Muscle of leg (tissue), 10 donors: Measurements from ENCODE around the gene TMEM138. TPM values are rescaled to one million over a fixed set of nuclear protein-coding genes. Genes with fewer than 3 reads are reported as not detected.

Experiments
- DNase-seq: peaks from one replicate; pipeline ENCODE4 v3.0.0; 2013
- H3K27ac ChIP-seq: one replicate; pipeline ENCODE4 v1.5.1; 2013; ENCODE audit warnings: mild to moderate bottlenecking, low read length, control low read depth
- H3K27me3 ChIP-seq: one replicate; pipeline ENCODE4 v1.6.1; 2013; ENCODE audit warnings: low read length; ENCODE audit not compliant: control insufficient read depth, insufficient read depth
- H3K36me3 ChIP-seq: one replicate; pipeline ENCODE4 v1.6.1; 2013; ENCODE audit warnings: low read length; ENCODE audit not compliant: control insufficient read depth, insufficient read depth
- H3K4me1 ChIP-seq: one replicate; pipeline ENCODE4 v1.6.1; 2013; ENCODE audit warnings: low read length; ENCODE audit not compliant: control insufficient read depth, insufficient read depth
- H3K4me3 ChIP-seq: one replicate; pipeline ENCODE4 v1.5.1; 2013; ENCODE audit warnings: low read length, control low read depth
- H3K9me3 ChIP-seq: replicated peaks from 2 replicates; pipeline ENCODE4 v1.6.1; 2013; ENCODE audit warnings: low read depth, low read length; ENCODE audit not compliant: control insufficient read depth
- polyA plus RNA-seq, 8 donors: library from polyadenylated mRNA; unstranded; fragments of 120-200 nt; gene quantifications; one replicate each; pipeline versions ENCODE4 v1.2.1 to v1.2.3, GENCODE V29; 2013; ENCODE audit warnings: inconsistent platforms in 1 of 8, low replicate concordance in 1 of 8; ENCODE audit not compliant: insufficient read length in 8 of 8, insufficient read depth in 1 of 8
- total RNA-seq: library from RNA; stranded (reverse); fragments of 120-200 nt; gene quantifications from one replicate; pipeline ENCODE4 v1.2.4, GENCODE V29; 2013

Gene TMEM138
- total and polyA plus RNA-seq, 9 donors = 14.4 to 25.1 (median 20.0) TPM

DNA sequence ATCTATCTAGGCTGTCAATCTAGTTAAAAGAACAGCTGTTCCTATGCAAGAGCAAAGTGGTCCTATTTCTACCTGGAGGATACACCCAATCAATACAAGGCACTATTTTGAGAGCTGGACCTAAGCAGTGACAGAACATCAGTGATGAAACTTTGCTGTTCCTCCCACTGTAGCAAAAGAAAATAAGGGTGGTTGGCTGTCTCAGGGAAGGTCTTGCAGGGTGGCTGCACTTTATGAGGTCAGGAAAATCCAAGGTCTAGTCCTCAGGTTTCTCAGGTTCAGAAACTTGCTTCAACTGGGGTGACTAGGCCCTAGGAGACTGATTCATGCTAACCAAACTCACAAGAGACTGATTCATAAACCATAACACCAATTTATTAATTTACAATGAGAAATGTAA is 56.0 kb downstream of the TMEM138 start:
- Histone ChIP-seq H3K4me1 (no peaks in the 10 kb centered on the region), H3K9me3 (no peaks in the 10 kb centered on the region), H3K36me3 (peaks cover 79% of the 10 kb centered on the region), H3K27me3 (no peaks in the 10 kb centered on the region), H3K27ac (peak overlapping the region; percentile 2), H3K4me3 (no peak overlapping the region)
- no peak for DNase-seq

Other genes starting within 250 kb of the TMEM138 start
- gene VPS37C, start 200.9 kb upstream of the TMEM138 start, total RNA-seq = 10.0 TPM
- 10 to 100 TPM; 14.4 to 19.8 (median 18.0) TPM for gene VPS37C, start 200.9 kb upstream of the TMEM138 start, polyA plus RNA-seq
- 1.2 TPM for gene PGA3, start 158.9 kb upstream of the TMEM138 start, total RNA-seq
- gene PGA3, start 158.9 kb upstream of the TMEM138 start, polyA plus RNA-seq = 1 to 10 TPM in 2 of 8 donors, under 1 TPM in 5, not detected in 1; 0.21 to 1.3 (median 0.82) TPM
- 1.7 TPM for gene PGA4, start 140.0 kb upstream of the TMEM138 start, total RNA-seq
- gene PGA4, start 140.0 kb upstream of the TMEM138 start, polyA plus RNA-seq = 1 to 10 TPM in 6 of 8 donors, under 1 TPM in 2; 0.66 to 4.4 (median 1.7) TPM
- gene PGA5, start 121.2 kb upstream of the TMEM138 start, total RNA-seq = 0.27 TPM
- gene PGA5, start 121.2 kb upstream of the TMEM138 start, polyA plus RNA-seq = 1 to 10 TPM in 7 of 8 donors, not detected in 1; 1.0 to 2.1 (median 1.1) TPM
- 3.4 TPM for gene VWCE, start 67.1 kb upstream of the TMEM138 start, total RNA-seq
- 10 to 100 TPM in 1 of 8 donors, 1 to 10 TPM in 7; 3.3 to 10.2 (median 6.1) TPM for gene VWCE, start 67.1 kb upstream of the TMEM138 start, polyA plus RNA-seq
- gene DDB1, start 29.3 kb upstream of the TMEM138 start, total RNA-seq = 208 TPM
- gene DDB1, start 29.3 kb upstream of the TMEM138 start, polyA plus RNA-seq = 100 to 1,000 TPM; 174 to 240 (median 219) TPM
- gene TKFC, start 29.1 kb upstream of the TMEM138 start, total RNA-seq = 13.3 TPM
- gene TKFC, start 29.1 kb upstream of the TMEM138 start, polyA plus RNA-seq = 10 to 100 TPM; 13.5 to 32.3 (median 19.5) TPM
- gene CYB561A3, start 492 bp upstream of the TMEM138 start, total RNA-seq = 8.8 TPM
- 10 to 100 TPM; 14.9 to 21.3 (median 16.8) TPM for gene CYB561A3, start 492 bp upstream of the TMEM138 start, polyA plus RNA-seq
- 14.2 TPM for gene TMEM216, start 30.2 kb downstream of the TMEM138 start, total RNA-seq
- gene TMEM216, start 30.2 kb downstream of the TMEM138 start, polyA plus RNA-seq = 10 to 100 TPM; 12.4 to 20.7 (median 16.9) TPM
- gene CPSF7, start 67.6 kb downstream of the TMEM138 start, total RNA-seq = 27.8 TPM
- gene CPSF7, start 67.6 kb downstream of the TMEM138 start, polyA plus RNA-seq = 10 to 100 TPM; 59.9 to 75.9 (median 66.2) TPM
- 28.0 TPM for gene SDHAF2, start 67.8 kb downstream of the TMEM138 start, total RNA-seq
- gene SDHAF2, start 67.8 kb downstream of the TMEM138 start, polyA plus RNA-seq = 10 to 100 TPM; 25.2 to 40.2 (median 35.3) TPM
- 0.13 TPM for gene LRRC10B, start 146.4 kb downstream of the TMEM138 start, total RNA-seq
- gene LRRC10B, start 146.4 kb downstream of the TMEM138 start, polyA plus RNA-seq = under 1 TPM in 7 of 8 donors, not detected in 1; 0.08 to 0.52 (median 0.18) TPM
- gene SYT7, start 218.7 kb downstream of the TMEM138 start, total RNA-seq = 0.93 TPM
- gene SYT7, start 218.7 kb downstream of the TMEM138 start, polyA plus RNA-seq = 1 to 10 TPM; 2.1 to 2.8 (median 2.4) TPM